Large intestine (tissue), 3 donors: ENCODE data around the gene TAT. TPM values are rescaled to one million over a fixed set of nuclear protein-coding genes. Genes with fewer than 3 reads are reported as not detected.
"Not testable (repeated sequence)": the region's sequence is repeated elsewhere in the genome, so short reads cannot be mapped to it uniquely, and the experiment has no call there.

Source experiments
- DNase-seq, 2 donors: peaks; one replicate each; pipeline versions ENCODE4 v3.0.0 to v3.0.0-alpha.2; 2013
- H3K27ac ChIP-seq: one replicate; pipeline ENCODE4 v1.5.1; 2013; ENCODE audit warnings: low read length
- H3K27me3 ChIP-seq: 2 replicates; pipeline ENCODE4 v1.6.1; 2013; ENCODE audit warnings: low read length; ENCODE audit not compliant: control insufficient read depth, insufficient read depth
- H3K36me3 ChIP-seq: 2 replicates; pipeline ENCODE4 v1.6.1; 2013; ENCODE audit warnings: low read length; ENCODE audit not compliant: control insufficient read depth, insufficient read depth
- H3K4me1 ChIP-seq: one replicate; pipeline ENCODE4 v1.6.1; 2013; ENCODE audit warnings: low read length; ENCODE audit not compliant: control insufficient read depth, insufficient read depth
- H3K4me3 ChIP-seq: one replicate; pipeline ENCODE4 v1.5.1; 2013; ENCODE audit warnings: low read length
- H3K9me3 ChIP-seq: one replicate; pipeline ENCODE4 v1.6.1; 2013; ENCODE audit warnings: mild to moderate bottlenecking, low read depth, low read length, moderate library complexity; ENCODE audit not compliant: control insufficient read depth
- WGBS: methylation state at CpG from one replicate; pipeline ENCODE4 v1.1.5; 2013; ENCODE audit warnings: low lambda C conversion rate; ENCODE audit not compliant: insufficient coverage; 5-methylcytosine and 5-hydroxymethylcytosine counted together
- polyA plus RNA-seq: library from polyadenylated mRNA; unstranded; fragments of 120-200 nt; gene quantifications from one replicate; pipeline ENCODE4 v1.2.1, GENCODE V29; 2013

The TAT gene
- polyA plus RNA-seq, 1 donor = 0.22 TPM

GRCh38 chr16:71565812-71566700 lies 10.8 kb downstream of the TAT start:
- Histone ChIP-seq H3K27me3 (no peaks in the 10 kb centered on the region), H3K4me1 (peaks cover 3% of the 10 kb centered on the region), H3K36me3 (no peaks in the 10 kb centered on the region), H3K4me3 (peak overlapping the region; percentile 51), H3K27ac (peak overlapping the region; percentile 80), H3K9me3 (no peaks in the 10 kb centered on the region)
- 55% methylated on average over 4 of the region's 9 CpGs for WGBS
- no peak for DNase-seq

GRCh38 chr16:71564335-71564967 lies 12.4 kb downstream of the TAT start:
- H3K4me3 ChIP-seq = peak overlapping the region; percentile 51
- H3K4me1 ChIP-seq = peaks cover 6% of the 10 kb centered on the region
- no peaks in the 10 kb centered on the region for H3K36me3 ChIP-seq
- WGBS = no CpG with 5 or more reads among the region's 19 CpGs
- H3K9me3 ChIP-seq = no peaks in the 10 kb centered on the region
- peak overlapping the region; percentile 80 for H3K27ac ChIP-seq
- DNase-seq = no peak
- H3K27me3 ChIP-seq = no peaks in the 10 kb centered on the region

GRCh38 chr16:71562552-71562951 lies 14.3 kb downstream of the TAT start:
- WGBS = no CpG with 5 or more reads among the region's 1 CpG
- Histone ChIP-seq H3K27me3 (no peaks in the 10 kb centered on the region), H3K36me3 (no peaks in the 10 kb centered on the region), H3K9me3 (no peaks in the 10 kb centered on the region), H3K27ac (no peak overlapping the region), H3K4me1 (peaks cover 12% of the 10 kb centered on the region), H3K4me3 (no peak overlapping the region)
- no peak for DNase-seq

GRCh38 chr16:71561886-71562285 lies 15.0 kb downstream of the TAT start:
- H3K27ac ChIP-seq, H3K36me3 ChIP-seq, H3K27me3 ChIP-seq, H3K4me3 ChIP-seq, DNase-seq, H3K9me3 ChIP-seq: not testable (repeated sequence)
- no CpG with 5 or more reads among the region's 8 CpGs for WGBS
- H3K4me1 ChIP-seq = peaks cover 12% of the 10 kb centered on the region

GRCh38 chr16:71559855-71560254 lies 17.0 kb downstream of the TAT start:
- Histone ChIP-seq H3K36me3 (no peaks in the 10 kb centered on the region), H3K9me3 (no peaks in the 10 kb centered on the region), H3K4me1 (peaks cover 10% of the 10 kb centered on the region), H3K27ac (peak overlapping the region; percentile 67), H3K4me3 (no peak overlapping the region), H3K27me3 (no peaks in the 10 kb centered on the region)
- no peak for DNase-seq

GRCh38 chr16:71557954-71558582 lies 18.8 kb downstream of the TAT start:
- H3K4me3 ChIP-seq = no peak overlapping the region
- no peaks in the 10 kb centered on the region for H3K36me3 ChIP-seq
- peak; percentile 45 to 79 for DNase-seq
- H3K27me3 ChIP-seq = no peaks in the 10 kb centered on the region
- H3K27ac ChIP-seq = peak overlapping the region; percentile 67
- H3K9me3 ChIP-seq = peaks cover 3% of the 10 kb centered on the region
- WGBS = 84% methylated on average over 3 of the region's 3 CpGs
- peaks cover 10% of the 10 kb centered on the region for H3K4me1 ChIP-seq

GRCh38 chr16:71557299-71557698 lies 19.6 kb downstream of the TAT start:
- no peak for DNase-seq
- Histone ChIP-seq H3K4me3 (no peak overlapping the region), H3K9me3 (peaks cover 3% of the 10 kb centered on the region), H3K36me3 (no peaks in the 10 kb centered on the region), H3K27ac (peak overlapping the region; percentile 67), H3K27me3 (no peaks in the 10 kb centered on the region), H3K4me1 (peaks cover 10% of the 10 kb centered on the region)
- WGBS = 50% methylated on average over 1 of the region's 3 CpGs

GRCh38 chr16:71555230-71555891 lies 21.5 kb downstream of the TAT start:
- Histone ChIP-seq H3K9me3 (peaks cover 3% of the 10 kb centered on the region), H3K27ac (peak overlapping the region; percentile 9), H3K27me3 (no peaks in the 10 kb centered on the region), H3K36me3 (no peaks in the 10 kb centered on the region), H3K4me3 (no peak overlapping the region), H3K4me1 (peaks cover 10% of the 10 kb centered on the region)
- peak; percentile 21 to 53 for DNase-seq
- WGBS = no CpG with 5 or more reads among the region's 1 CpG

- Histone ChIP-seq H3K27me3 (no peaks in the 10 kb centered on the region), H3K4me3 (no peak overlapping the region), H3K27ac (no peak overlapping the region), H3K4me1 (no peaks in the 10 kb centered on the region), H3K9me3 (peaks cover 3% of the 10 kb centered on the region), H3K36me3 (no peaks in the 10 kb centered on the region)
- no CpG with 5 or more reads among the region's 6 CpGs for WGBS
- peak; percentile 39 to 49 for DNase-seq
These were observed 24.0 kb downstream of the TAT start for GRCh38 chr16:71552698-71553503.

- H3K36me3 ChIP-seq = no peaks in the 10 kb centered on the region
- no peaks in the 10 kb centered on the region for H3K27me3 ChIP-seq
- no peak overlapping the region for H3K27ac ChIP-seq
- H3K9me3 ChIP-seq = no peaks in the 10 kb centered on the region
- DNase-seq = no peak
- no peaks in the 10 kb centered on the region for H3K4me1 ChIP-seq
- H3K4me3 ChIP-seq = no peak overlapping the region
These were observed 29.7 kb downstream of the TAT start for GRCh38 chr16:71547168-71547567.
